Small intestine (tissue), 7 donors: ENCODE data around the gene RALGAPA1. TPM values are rescaled to one million over a fixed set of nuclear protein-coding genes. Genes with fewer than 3 reads are reported as not detected.
"Not testable (repeated sequence)": the region's sequence is repeated elsewhere in the genome, so short reads cannot be mapped to it uniquely, and the experiment has no call there.

Source experiments
- DNase-seq, 2 donors: peaks; one replicate each; pipeline versions ENCODE4 v3.0.0 to v3.0.0-alpha.2; 2013
- FAIRE-seq: peaks from 2 replicates; lab custom pipeline; 2012; peaks lifted over from hg19 to GRCh38; lab: Jason Lieb, UNC
- H3K27ac ChIP-seq, 3 donors: one replicate each; pipeline ENCODE4 v1.5.1; 2013; ENCODE audit warnings: low read length in 2 of 3, mild to moderate bottlenecking in 2 of 3, control low read depth in 1 of 3, inconsistent platforms in 1 of 3, low read depth in 1 of 3, moderate library complexity in 1 of 3
- H3K27me3 ChIP-seq, 3 donors: one replicate each; pipeline ENCODE4 v1.6.1; 2013; ENCODE audit warnings: low read length in 3 of 3, inconsistent platforms in 1 of 3; ENCODE audit not compliant: control insufficient read depth in 3 of 3, insufficient read depth in 3 of 3
- H3K36me3 ChIP-seq, 3 donors: one replicate each; pipeline ENCODE4 v1.6.1; 2013; ENCODE audit warnings: low read length in 3 of 3, inconsistent platforms in 1 of 3, low read depth in 1 of 3, mild to moderate bottlenecking in 1 of 3, moderate library complexity in 1 of 3; ENCODE audit not compliant: control insufficient read depth in 3 of 3, insufficient read depth in 2 of 3
- H3K4me1 ChIP-seq, 3 donors: one replicate each; pipeline ENCODE4 v1.6.1; 2013; ENCODE audit warnings: low read length in 2 of 3, inconsistent platforms in 1 of 3, low read depth in 1 of 3, mild to moderate bottlenecking in 1 of 3, moderate library complexity in 1 of 3; ENCODE audit not compliant: control insufficient read depth in 3 of 3, insufficient read depth in 2 of 3
- H3K4me3 ChIP-seq, 3 donors: one replicate each; pipeline ENCODE4 v1.5.1; 2013; ENCODE audit warnings: low read length in 3 of 3, control low read depth in 1 of 3, inconsistent platforms in 1 of 3, low read depth in 1 of 3, mild to moderate bottlenecking in 1 of 3, moderate library complexity in 1 of 3
- H3K9me3 ChIP-seq, 2 donors: one replicate each; pipeline ENCODE4 v1.6.1; 2013; ENCODE audit warnings: low read depth in 1 of 2, low read length in 1 of 2; ENCODE audit not compliant: control insufficient read depth in 2 of 2, insufficient read depth in 1 of 2
- WGBS, 3 donors: extraction: QIAGEN DNeasy Blood & Tissue Kit; methylation state at CpG; one replicate each; pipeline ENCODE4 v1.1.7; 2013; 5-methylcytosine and 5-hydroxymethylcytosine counted together
- polyA plus RNA-seq, 4 donors: library from polyadenylated mRNA; stranded (reverse) in 3 of 4; unstranded in 1 of 4; fragments of 200-250 nt in 3 of 4; fragments of 120-200 nt in 1 of 4; gene quantifications; one replicate each; pipeline versions ENCODE4 v1.2.1 to v1.2.3, GENCODE V29; 2013
- donor health status: healthy with polysubstance abuse.
- donor health status: control.
- donor health status: control.
- donor health status: Bipolar disorder and iron deficiency.
- donor health status: healthy.

RALGAPA1 gene
- polyA plus RNA-seq, 4 donors: 9.6 to 27.6 (median 13.3) TPM

DNA sequence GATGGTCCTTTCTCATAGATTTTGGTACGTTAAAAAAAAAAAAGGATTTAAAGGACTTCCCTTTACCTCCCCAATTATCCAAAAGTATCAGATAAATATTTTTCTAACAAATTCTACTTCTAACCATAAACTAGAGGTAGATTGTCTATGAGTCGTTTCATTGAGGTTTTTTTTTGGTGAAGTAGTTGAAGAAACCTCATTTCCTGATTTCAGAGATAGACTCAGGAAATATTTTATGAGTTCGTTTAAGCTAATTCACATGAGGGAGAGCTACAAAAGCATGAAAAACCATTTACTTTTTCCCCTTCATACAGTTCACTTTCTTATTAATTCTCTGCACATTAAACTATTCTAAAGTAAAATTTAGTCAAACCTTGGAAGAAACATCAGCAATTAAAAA is 112.5 kb downstream of the RALGAPA1 start:
- no peak for DNase-seq
- Histone ChIP-seq H3K36me3 (peaks cover 0 to under 1% (median 0%) of the 10 kb centered on the region in 3 donors), H3K4me3 (no peak overlapping the region), H3K27me3 (no peaks in the 10 kb centered on the region), H3K9me3 (no peaks in the 10 kb centered on the region), H3K27ac (no peak overlapping the region), H3K4me1 (no peaks in the 10 kb centered on the region)
- FAIRE-seq: no peak
- 64 to 77% (median 69%) methylated on average over 3 of the region's 3 CpGs for WGBS, 3 donors

DNA sequence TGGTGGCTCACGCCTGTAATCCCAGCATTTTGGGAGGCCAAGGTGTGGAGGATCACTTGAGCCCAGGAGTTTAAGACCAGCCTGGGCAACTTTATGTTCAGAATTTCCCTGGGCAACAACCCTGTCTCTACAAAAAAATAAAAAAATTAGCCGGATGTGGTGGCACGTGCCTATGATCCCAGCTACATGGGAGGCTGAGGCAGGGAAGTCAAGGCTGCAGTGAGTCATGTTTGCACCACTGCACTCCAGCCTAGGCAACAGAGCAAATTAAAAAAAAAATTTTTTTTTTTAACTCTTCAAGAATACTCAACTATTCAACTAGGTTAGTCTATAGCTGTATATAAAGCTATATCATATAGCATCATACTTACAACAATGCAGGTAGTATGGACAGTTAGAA is 113.0 kb downstream of the RALGAPA1 start:
- FAIRE-seq (no peak), DNase-seq (no peak)
- Histone ChIP-seq H3K27me3 (no peaks in the 10 kb centered on the region), H3K27ac (no peak overlapping the region), H3K36me3 (no peaks in the 10 kb centered on the region), H3K4me3 (no peak overlapping the region), H3K9me3 (no peaks in the 10 kb centered on the region), H3K4me1 (no peaks in the 10 kb centered on the region)
- WGBS, 3 donors: 93 to 97% (median 96%) methylated on average over 3 of the region's 3 CpGs

DNA sequence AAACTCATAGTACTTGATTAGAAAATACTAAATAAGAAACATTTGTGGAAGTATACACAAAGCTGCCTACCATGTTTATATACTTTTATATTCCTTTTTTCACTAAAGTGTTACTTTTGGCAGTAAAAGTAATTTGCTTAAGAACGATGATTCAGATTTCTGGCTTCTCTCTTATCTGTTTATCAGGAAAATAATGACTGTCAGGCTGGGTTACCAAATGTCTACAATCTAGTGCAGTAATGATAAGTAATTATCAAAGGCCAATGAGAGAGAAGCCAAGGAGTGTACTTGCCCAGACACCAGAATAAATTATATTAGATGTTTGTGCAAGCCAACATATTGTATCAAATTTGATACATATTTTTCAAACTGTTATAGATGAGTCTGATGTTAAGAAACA is 113.4 kb downstream of the RALGAPA1 start:
- Histone ChIP-seq H3K27me3 (no peaks in the 10 kb centered on the region), H3K4me3 (no peak overlapping the region), H3K27ac (no peak overlapping the region), H3K4me1 (no peaks in the 10 kb centered on the region), H3K36me3 (no peaks in the 10 kb centered on the region), H3K9me3 (no peaks in the 10 kb centered on the region)
- WGBS, 3 donors: 28 to 57% (median 45%) methylated on average over 1 of the region's 1 CpG
- DNase-seq (no peak), FAIRE-seq (no peak)

DNA sequence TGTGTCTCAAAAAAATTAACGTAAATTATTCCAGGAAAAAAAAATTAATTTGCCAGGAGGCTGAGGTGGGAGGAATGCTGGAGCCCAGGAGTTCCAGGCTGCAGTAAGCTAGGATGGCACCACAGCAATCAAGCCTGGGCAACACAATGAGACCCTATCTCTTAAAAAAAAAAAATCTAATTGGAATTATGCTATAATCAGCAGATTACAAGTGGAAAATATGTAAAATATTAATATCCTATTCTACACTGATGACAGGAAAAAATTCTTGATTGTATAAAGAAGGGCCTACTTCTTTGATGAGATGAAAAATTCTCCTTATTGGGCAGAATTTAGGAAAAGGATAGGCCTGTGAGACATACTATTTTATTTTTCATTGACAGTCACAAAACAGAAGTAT is 114.0 kb downstream of the RALGAPA1 start:
- no peaks in the 10 kb centered on the region for H3K9me3 ChIP-seq
- no peak for FAIRE-seq
- H3K27ac ChIP-seq: no peak overlapping the region
- H3K36me3 ChIP-seq: no peaks in the 10 kb centered on the region
- no peaks in the 10 kb centered on the region for H3K4me1 ChIP-seq
- no peaks in the 10 kb centered on the region for H3K27me3 ChIP-seq
- WGBS, 3 donors: 92 to 97% (median 96%) methylated on average over 1 of the region's 1 CpG
- DNase-seq: no peak
- H3K4me3 ChIP-seq: no peak overlapping the region

DNA sequence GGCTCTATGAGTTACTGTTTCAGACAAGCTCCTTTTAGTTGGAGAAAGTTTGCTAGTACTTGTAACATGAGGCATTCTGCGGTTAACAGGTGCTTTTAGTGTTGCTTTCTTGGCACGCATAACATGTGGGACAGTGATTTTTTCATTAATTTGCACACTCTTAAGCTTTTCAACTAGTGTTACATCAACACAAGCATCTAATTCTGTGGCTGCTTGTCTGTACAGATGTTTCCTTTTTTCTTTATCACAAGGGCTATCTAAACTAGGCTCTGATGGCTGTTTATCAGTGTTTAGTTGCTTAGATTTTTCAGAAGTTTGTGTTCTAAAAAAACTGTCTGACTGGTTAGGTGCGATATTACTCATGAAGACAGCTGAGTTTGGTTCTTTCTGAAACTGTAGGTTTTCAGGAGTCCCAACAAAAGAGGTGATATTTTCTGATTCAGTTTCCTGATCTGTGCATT is 120.1 kb downstream of the RALGAPA1 start:
- H3K27ac ChIP-seq: no peak overlapping the region
- H3K36me3 ChIP-seq: peaks cover 2 to 4% (median 2%) of the 10 kb centered on the region in 3 donors
- no peak overlapping the region for H3K4me3 ChIP-seq
- FAIRE-seq (no peak), DNase-seq (no peak)
- no peaks in the 10 kb centered on the region for H3K4me1 ChIP-seq
- WGBS, 3 donors: 80 to 91% (median 88%) methylated on average over 3 of the region's 3 CpGs
- no peaks in the 10 kb centered on the region for H3K9me3 ChIP-seq
- no peaks in the 10 kb centered on the region for H3K27me3 ChIP-seq

DNA sequence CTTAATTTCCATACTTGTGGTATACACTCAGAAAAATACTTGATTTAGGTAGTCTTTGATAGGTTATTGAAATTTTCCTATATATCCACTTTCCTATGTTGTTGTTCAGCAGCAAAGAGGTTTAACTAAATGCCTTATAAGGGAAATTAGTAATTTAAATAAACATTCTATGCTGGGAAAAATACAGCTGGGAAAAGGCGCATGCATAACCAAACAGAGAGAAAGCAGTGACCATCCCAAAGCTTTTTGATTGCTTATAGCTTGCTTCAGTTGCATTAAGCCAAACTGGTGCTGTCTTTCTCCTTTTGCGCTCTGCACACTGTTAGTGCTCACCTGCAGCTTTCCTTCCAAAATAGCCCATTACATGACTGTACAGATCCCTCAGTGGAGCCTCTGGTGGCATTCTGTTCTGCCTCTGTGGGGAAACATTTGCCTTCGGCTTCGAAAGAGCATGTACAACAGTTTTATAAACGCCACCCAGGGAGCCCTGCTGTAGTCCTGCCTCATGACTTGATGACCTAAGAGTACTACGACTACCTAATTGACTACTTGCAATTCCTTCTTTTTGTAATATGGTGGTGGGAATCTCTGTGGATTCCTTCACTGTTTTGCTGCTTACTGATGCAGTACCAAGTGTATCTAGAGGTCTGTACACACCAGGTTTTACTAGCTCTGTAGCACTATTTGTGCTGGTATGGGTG is 120.8 kb downstream of the RALGAPA1 start:
- DNase-seq: no peak
- H3K36me3 ChIP-seq: peaks cover 2 to 4% (median 2%) of the 10 kb centered on the region in 3 donors
- 83 to 95% (median 92%) methylated on average over 6 of the region's 6 CpGs for WGBS, 3 donors
- no peak overlapping the region for H3K27ac ChIP-seq
- FAIRE-seq: no peak
- no peaks in the 10 kb centered on the region for H3K9me3 ChIP-seq
- no peak overlapping the region for H3K4me3 ChIP-seq
- no peaks in the 10 kb centered on the region for H3K4me1 ChIP-seq
- no peaks in the 10 kb centered on the region for H3K27me3 ChIP-seq

GRCh38 chr14:35687335-35687939 is 121.7 kb downstream of the RALGAPA1 start:
- H3K9me3 ChIP-seq: no peaks in the 10 kb centered on the region
- H3K27ac ChIP-seq: no peak overlapping the region
- peaks cover 2 to 6% (median 5%) of the 10 kb centered on the region in 3 donors for H3K36me3 ChIP-seq
- H3K27me3 ChIP-seq: no peaks in the 10 kb centered on the region
- 0 to 11% (median 8%) methylated on average over 1 of the region's 1 CpG for WGBS, 3 donors
- FAIRE-seq (no peak), DNase-seq (peak; percentile 46)
- H3K4me1 ChIP-seq: no peaks in the 10 kb centered on the region
- no peak overlapping the region for H3K4me3 ChIP-seq

DNA sequence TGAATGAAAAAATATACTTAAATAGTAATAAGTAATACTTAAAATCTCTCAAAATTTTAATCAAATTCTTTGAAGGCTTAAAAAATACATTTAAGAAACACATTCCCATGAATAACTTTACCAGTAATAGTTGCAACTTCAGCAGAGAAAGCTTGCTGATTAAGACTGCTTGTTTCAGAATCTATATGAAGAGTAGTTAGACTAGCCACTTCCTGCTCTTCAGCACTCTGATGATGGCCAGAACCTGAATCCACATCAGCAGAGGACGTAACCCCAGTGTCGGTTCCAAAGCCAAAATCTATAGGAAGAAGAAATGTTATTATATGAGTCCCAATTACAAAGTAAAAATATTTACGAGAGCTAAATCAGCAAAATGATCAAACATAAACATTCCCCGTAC is 125.4 kb downstream of the RALGAPA1 start:
- FAIRE-seq: not testable (repeated sequence)

More for the DNA sequence above, 125.4 kb downstream of the RALGAPA1 start:
- WGBS, 3 donors: 69 to 91% (median 83%) methylated on average over 4 of the region's 4 CpGs
- H3K9me3 ChIP-seq, H3K4me3 ChIP-seq, H3K36me3 ChIP-seq, H3K27ac ChIP-seq, H3K27me3 ChIP-seq, H3K4me1 ChIP-seq, DNase-seq: not testable (repeated sequence)
